CMK (cell line): ENCODE results near the gene DDB1.
"Not testable (repeated sequence)": the region's sequence is repeated elsewhere in the genome, so short reads cannot be mapped to it uniquely, and the experiment has no call there.

ENCODE experiments used
- DNase-seq: peaks from one replicate; pipeline ENCODE4 v3.0.0-alpha.2; 2010; ENCODE audit warnings: low read depth

Gene DDB1

DNA sequence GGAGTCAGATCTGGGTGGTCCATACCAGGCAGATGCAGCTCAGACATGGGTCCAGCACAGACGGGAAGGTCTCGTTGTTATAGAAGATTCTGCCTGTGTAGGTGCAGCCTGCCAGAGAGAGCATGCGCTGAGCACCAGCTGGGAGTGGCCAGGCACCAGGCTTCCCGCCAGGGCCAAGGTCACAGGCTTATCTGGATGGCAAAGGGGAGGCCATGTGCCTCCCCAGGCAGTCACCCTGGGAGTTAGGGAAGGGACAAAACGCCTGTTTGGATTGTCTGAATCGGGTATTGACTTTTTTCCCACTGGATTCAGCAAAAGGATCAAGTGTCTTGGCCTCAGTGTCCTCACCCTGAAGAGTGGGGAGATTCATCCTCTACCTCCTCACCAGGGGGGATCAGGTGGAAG, 65.5 kb downstream of the DDB1 start:
- no peak for DNase-seq

DNA sequence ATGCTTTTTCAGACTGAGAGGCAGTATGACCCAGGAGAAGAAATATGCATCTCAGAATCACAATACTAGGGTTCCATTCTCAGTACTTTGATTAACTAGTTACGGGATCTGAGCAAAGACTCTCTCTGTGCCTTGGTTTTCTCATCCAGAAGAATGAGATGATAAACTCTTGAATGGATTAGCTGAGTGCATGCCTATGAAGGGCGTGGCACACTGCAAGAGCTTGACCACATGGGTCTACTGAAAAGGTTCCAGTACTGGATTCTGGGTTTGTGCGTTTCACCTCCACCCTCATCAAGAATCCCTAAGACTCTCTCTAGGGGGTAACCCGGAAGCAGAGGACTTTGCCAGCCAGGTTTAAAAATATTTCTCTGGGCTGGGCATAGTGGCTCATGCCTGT, 66.3 kb downstream of the DDB1 start:
- DNase-seq = no peak

DNA sequence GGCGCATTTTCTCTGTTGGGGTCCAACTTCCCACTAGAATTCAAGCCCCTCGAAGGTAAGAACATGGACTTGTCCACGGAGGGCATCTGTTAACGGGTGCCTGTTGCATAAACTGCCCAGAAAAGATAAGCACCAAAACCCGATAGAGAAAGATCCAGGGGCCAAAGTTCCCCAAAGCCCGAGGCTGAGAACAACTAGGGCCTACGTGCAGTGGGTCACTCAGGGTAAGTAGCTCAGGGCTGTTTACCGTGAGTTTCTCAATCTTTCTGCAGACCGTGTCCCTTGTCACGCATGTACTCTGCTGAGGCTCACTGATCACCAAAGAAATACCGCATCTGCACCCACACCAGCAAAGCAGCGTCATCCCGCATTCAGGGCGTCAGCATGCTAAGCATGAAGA, 67.5 kb downstream of the DDB1 start:
- no peak for DNase-seq

DNA sequence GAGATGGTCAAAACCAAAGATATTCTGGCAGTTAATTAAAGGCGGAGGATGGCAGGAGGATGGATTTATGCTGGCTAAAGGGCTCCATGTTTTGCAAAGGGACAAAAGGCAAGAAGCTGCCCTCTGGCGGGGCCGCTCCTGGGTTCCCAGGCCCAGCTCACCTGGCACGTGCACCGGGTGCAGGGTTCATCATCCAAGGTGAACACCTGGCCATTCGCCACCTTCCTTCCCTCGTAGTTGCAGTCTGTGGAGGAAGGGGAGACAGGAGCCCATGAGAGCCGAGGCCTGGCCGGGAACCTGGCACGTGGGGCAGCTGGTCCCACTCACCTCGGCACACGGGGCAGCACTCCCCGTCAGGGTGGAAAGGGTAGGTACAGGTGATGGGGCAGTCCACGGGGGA, 68.1 kb downstream of the DDB1 start:
- no peak for DNase-seq

DNA sequence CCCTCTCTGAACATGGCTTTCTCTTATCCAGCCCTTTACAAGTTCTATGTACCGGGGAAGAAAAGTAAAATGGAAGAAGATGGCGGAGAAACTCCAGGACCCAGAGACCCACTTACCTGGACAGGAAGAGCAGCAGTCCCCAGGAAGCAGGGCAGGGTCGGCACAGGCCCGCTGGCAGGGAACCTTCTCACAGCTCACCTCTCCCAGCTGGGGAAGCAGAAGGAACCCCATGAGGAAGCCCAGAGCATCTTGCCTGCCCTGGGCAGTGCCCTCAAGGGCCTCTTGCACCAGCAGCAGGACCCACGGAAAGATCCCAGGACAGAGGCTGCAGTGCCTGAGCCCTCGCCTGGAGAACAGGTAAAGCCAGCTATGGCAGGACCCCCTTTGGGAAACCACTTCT, 68.5 kb downstream of the DDB1 start:
- no peak for DNase-seq

DNA sequence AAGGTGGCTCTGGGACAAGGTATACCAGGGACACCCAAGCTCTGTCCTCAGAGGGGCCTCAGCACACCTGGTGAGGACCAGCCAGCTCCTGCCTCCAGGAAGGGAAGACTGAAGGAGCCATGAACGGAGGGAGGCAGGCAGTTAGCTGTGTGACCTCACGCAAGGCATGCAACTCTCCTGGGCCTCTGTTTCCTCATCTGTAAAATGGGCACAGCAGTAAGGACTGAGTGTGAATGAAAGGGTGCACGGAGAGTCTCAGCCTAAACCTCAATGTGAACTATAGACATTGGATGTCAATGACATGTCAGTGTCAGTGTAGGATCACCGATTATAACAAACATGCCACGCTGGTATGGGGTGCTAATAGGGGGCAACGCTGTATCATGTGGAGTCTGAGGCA, 73.5 kb downstream of the DDB1 start:
- DNase-seq = no peak

DNA sequence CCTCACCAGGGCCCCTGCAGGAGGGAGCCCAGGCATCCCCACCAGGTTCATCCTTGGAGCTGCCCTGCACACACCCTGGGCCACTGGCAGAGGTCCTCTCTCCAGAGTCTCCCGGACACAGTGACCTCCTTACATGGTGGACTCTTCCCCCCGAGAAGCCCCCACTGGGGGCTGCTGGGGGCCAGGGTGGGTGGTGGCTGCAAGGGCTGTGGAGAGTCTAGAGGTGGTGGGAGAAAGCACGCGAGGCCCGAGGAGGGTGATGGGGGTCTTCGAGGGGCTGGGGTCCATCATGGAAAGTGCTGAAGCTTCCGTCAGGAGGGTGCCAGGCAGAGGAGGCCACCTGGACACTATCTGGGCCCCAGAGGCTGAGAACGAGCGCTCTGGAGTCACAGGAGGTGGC, 74.4 kb downstream of the DDB1 start:
- no peak for DNase-seq

DNA sequence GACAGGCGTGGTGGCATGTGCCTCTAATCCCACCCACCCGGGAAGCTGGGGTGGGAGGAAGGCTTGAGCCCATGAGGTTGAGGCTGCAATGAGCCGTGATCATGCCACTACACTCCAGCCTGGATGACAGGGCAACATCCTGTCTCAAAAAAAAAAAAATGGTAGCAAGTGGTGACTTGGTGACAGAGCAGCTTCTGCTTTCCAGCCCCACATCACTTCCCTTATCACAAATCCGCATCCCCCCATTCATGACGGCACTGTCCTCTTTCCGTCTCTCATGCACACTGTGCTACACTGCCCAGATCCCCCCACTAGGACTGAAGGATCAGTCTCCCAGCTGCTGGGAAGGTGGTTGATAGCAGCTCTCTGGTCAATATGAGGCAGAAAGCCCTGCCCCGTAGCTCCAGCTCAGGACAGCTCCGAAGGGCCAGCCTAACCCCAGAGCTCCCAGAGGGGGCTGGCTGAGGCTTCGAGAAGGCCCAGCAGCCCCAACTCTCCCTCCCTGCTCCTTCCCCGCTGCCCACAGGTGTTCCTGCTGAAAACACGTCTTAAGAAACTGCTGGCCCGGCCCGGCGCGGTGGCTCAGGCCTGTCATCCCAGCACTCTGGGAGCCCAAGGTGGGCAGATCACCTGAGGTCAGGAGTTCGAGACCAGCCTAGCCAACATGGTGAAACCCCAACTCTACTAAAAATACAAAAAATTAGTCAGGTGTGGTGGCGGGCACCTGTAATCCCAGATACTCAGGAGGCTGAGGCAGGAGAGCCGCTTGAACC, 76.0 kb downstream of the DDB1 start:
- DNase-seq = peak; percentile 64

DNA sequence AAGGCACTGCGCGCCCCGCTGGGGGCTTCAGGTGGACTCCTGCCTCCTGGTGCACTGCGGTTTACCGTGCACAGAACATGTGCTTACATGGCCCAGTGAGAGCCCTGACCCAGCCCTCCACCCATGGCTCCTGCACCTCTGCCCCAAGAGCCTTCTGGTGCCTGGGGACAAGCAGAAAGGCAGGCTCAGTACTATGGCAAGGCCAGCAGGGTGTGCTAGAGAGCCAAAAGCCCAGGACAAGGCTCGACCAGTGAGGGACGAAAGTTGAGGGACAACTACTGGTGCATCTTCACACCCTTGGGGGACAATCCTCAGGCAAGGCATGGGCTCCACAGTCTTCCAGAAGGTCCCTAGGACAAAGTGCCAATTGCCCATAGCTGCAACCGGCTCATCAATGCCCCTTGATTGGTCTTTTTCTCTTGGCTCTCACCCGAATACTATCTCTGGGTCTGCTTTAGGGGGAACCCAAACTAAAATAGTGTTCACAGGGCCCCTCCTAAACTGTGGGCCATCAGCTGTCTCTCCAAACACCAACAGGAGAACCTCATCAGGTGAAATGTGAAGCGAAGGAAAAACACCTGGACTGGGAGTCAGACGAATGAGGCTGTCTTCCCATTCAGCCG, 78.4 kb downstream of the DDB1 start:
- peak; percentile 45 for DNase-seq

DNA sequence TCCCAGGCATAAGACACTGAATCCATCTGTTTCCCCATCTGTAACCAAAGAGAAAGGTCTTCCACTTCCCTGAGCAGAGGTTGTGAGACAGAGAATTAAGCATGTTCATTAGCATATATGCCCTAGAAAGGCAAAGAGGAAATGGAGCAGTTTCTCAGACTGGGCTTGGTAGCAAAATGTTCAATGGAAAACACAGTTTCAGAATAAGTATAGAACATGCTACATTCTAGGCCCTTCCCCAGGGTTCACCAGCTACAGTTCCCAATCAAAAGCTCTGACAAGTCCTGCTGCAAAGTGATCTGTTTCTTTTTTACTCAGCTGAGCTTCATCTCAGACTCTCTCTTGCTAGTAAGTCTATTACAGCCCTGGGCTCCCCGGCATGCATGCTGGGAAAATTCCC, 80.6 kb downstream of the DDB1 start:
- DNase-seq = not testable (repeated sequence)

DNA sequence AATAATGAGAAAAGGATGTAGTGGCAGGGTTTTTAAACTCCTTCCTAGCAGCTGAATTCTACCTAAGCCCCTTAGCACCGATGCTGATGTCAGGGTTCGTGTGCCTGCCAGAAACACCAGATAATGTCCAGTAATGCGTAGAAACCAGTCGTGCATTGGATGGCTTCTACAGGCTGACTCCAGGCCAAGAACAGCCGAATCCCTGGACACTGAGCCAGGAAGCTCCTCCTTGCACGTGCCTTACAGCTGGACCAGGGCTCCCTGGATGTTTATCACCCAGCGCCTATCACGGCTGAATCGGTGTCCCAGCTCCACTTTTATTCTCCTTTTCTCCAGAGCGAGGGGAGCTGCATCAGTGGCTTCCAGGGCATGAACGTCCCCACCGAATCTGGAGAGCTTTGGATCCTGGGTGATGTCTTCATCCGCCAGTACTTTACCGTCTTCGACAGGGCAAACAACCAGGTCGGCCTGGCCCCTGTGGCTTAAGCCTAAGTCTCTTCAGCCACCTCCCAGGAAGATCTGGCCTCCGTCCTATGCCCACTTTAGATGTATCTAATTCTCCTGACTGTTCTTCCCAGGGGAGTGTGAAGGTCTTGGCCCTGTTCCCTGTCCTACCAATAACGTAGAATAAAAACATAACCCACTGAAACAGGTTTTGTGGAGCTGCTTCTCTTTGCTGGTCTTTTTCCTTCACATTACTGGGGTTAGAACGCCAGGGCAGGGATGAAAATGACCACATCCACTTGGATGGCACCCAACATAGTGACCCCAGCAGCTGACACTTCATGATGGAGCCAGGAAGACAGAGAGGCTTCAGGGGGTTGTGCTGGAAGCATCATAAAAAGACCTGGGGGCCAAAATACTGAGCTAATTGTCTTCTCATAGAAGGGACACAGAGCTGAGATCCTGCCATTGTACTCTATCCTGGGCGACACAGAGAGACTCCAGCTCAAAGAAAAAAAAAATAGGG, 81.8 kb downstream of the DDB1 start:
- DNase-seq = not testable (repeated sequence)
